Heart left ventricle (tissue), 16 donors: ENCODE data around the gene DNAJC7. TPM values are rescaled to one million over a fixed set of nuclear protein-coding genes. Genes with fewer than 3 reads are reported as not detected.
A peak's percentile ranks its signal among the peaks of the same experiment; 100 is the strongest.

Experiments
- ATAC-seq, 4 donors: fragments of 200-7000 bp; cut with Tn5 transposase; one replicate each; pipeline ENCODE4 v1.9.1; 2020 to 2022; ENCODE audit warnings: moderate library complexity in 4 of 4, mild to moderate bottlenecking in 3 of 4, moderate number of reproducible peaks in 1 of 4
- DNase-seq, 5 donors: peaks; one replicate each; pipeline ENCODE4 v3.0.0-alpha.2; 2020
- H3K27ac ChIP-seq, 12 donors: fragments of 200-600 bp; sonication (generic) in 4 of 12; one replicate each; pipeline versions ENCODE4 v1.5.0 to v1.8.0; 2016 to 2022; ENCODE audit warnings: mild to moderate bottlenecking in 2 of 12
- H3K27me3 ChIP-seq, 9 donors: fragments of 200-600 bp; sonication (generic) in 2 of 9; one replicate each; pipeline versions ENCODE4 v1.5.1 to v1.8.0; 2016 to 2022; ENCODE audit warnings: mild to moderate bottlenecking in 3 of 9
- H3K36me3 ChIP-seq, 9 donors: fragments of 200-600 bp; sonication (generic) in 2 of 9; one replicate each; pipeline versions ENCODE4 v1.5.0 to v1.8.0; 2018 to 2022; ENCODE audit warnings: mild to moderate bottlenecking in 2 of 9
- H3K4me1 ChIP-seq, 12 donors: fragments of 200-600 bp; sonication (generic) in 4 of 12; one replicate each; pipeline versions ENCODE4 v1.5.0 to v1.8.0; 2016 to 2022; ENCODE audit warnings: mild to moderate bottlenecking in 3 of 12
- H3K4me3 ChIP-seq, 12 donors: fragments of 200-600 bp; sonication (generic) in 4 of 12; one replicate each; pipeline versions ENCODE4 v1.5.0 to v1.8.0; 2017 to 2022; ENCODE audit warnings: mild to moderate bottlenecking in 9 of 12, moderate library complexity in 4 of 12
- H3K9me3 ChIP-seq, 12 donors: fragments of 200-600 bp; sonication (generic) in 4 of 12; one replicate each; pipeline versions ENCODE4 v1.5.0 to v1.8.0; 2016 to 2022; ENCODE audit warnings: mild to moderate bottlenecking in 1 of 12
- POLR2A ChIP-seq, 2 donors: fragments of 450-650 bp; IDR thresholded peaks; one replicate each; pipeline ENCODE4 v1.6.1; 2017; ENCODE audit warnings: antibody characterized with exemption in 2 of 2, mild to moderate bottlenecking in 2 of 2, moderate library complexity in 2 of 2
- WGBS, 4 donors: extraction: QIAGEN DNeasy Blood & Tissue Kit in 2 of 4; methylation state at CpG; one replicate each; pipeline versions ENCODE4 v1.1.5 to v1.1.7; 2013 to 2018; 5-methylcytosine and 5-hydroxymethylcytosine counted together
- intact Hi-C, 10 donors: fragments of 100-400 bp; cut with DNase I; formaldehyde crosslinking; loops; one replicate each; pipeline versions ENCODE4 v1.11.1 to v1.14.2; 2022
- polyA plus RNA-seq, 2 donors: library from polyadenylated mRNA; stranded (reverse); fragments of 200-250 nt; gene quantifications; one replicate each; pipeline ENCODE4 v1.2.3, GENCODE V29; 2013
- total RNA-seq, 9 donors: library from RNA; depleted of rRNA in 2 of 9; stranded (reverse); fragments of >200 nt in 2 of 9; fragmentation: NEBNext Ultra II Directional in 3 of 9; extraction: Animal tissue kit (Norgen Biotek cat#: 25700) in 3 of 9; gene quantifications; one replicate each; pipeline versions ENCODE4 v1.1.0 to v1.2.4, GENCODE V29; 2016 to 2023
- TF ChIP-seq, protein P1 (sequence below), 12 donors: fragments of 200-600 bp; sonication (generic) in 4 of 12; IDR thresholded peaks; one replicate each; pipeline versions ENCODE4 v1.5.0 to v1.8.0; 2018 to 2022; ENCODE audit warnings: antibody characterized with exemption in 12 of 12, mild to moderate bottlenecking in 5 of 12
- donor health status: ischemic (EF 13 %, LVEDD 7.1; RV severe dilation, severe dysfunction).
- donor health status: healthy with polysubstance abuse.
- donor health status: DM: no; HTN: yes; CAD: no.
- donor health status: DM: no; HTN: no; CAD: no.
- donor health status: ischemic (EF 25% LVEDD 6.9; RV normal size, moderate dysfunction).
- donor health status: ischemic (EF 25% LVEDD 5.7; RV mildly dilated, moderate dysfunction).
- donor health status: healthy.
- donor health status: DM: yes; HTN: yes; CAD: no.
- donor health status: ischemic (EF 35%, LVEDD 5.7; RV mildly dilated, moderate dysfunction).
- donor health status: nonischemic (EF 11% LVEDD 7.7; RV severe dilation, severe dysfunction).
- donor health status: DM: yes; HTN: yes; CAD: no.
- donor health status: PGD.
- donor health status: ischemic (EF 29% LVEDD 5.4; RV normal size, mild dysfunction).
- donor health status: nonischemic (EF 23%, LVEDD 6.1; RV moderate dilation, normal function).

The DNAJC7 gene
- total and polyA plus RNA-seq, 11 donors, result 42.5 to 103 (median 74.7) TPM

DNA sequence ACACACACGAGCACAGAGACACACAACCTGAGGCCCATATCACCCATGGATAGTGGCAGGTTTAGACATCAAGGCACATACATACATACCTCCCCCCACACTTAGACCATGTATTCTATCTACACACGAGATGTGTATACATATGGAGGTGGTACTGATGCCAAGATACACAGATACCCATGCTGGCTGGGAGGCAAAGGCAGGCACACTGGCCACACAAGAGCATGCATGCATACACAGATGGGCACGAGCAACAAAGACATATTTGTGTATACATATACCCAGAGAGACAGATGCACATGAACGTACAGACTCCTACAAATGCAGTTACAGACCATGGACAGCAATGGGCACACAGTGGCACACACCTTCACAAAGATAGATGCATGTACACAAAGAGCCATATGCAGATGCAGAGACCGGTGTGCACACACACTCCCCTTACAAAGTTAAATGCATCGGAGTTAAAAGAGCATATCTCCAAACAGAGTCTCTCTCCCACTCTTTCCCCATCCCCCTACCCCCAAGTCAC lies 35.2 kb upstream of the DNAJC7 start:
- Histone ChIP-seq H3K36me3 (no peaks in the 10 kb centered on the region), H3K4me3 (no peak overlapping the region), H3K27ac (no peak overlapping the region), H3K27me3 (peaks cover 0 to 39% (median 6%) of the 10 kb centered on the region in 9 donors), H3K4me1 (peaks cover 0 to 13% (median 6%) of the 10 kb centered on the region in 12 donors), H3K9me3 (no peaks in the 10 kb centered on the region)
- TF ChIP-seq, protein P1, sequence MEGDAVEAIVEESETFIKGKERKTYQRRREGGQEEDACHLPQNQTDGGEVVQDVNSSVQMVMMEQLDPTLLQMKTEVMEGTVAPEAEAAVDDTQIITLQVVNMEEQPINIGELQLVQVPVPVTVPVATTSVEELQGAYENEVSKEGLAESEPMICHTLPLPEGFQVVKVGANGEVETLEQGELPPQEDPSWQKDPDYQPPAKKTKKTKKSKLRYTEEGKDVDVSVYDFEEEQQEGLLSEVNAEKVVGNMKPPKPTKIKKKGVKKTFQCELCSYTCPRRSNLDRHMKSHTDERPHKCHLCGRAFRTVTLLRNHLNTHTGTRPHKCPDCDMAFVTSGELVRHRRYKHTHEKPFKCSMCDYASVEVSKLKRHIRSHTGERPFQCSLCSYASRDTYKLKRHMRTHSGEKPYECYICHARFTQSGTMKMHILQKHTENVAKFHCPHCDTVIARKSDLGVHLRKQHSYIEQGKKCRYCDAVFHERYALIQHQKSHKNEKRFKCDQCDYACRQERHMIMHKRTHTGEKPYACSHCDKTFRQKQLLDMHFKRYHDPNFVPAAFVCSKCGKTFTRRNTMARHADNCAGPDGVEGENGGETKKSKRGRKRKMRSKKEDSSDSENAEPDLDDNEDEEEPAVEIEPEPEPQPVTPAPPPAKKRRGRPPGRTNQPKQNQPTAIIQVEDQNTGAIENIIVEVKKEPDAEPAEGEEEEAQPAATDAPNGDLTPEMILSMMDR (IDR thresholded peaks at IDR 0.05), result no peak
- no peak for TF ChIP-seq POLR2A (IDR thresholded peaks at IDR 0.05)
- WGBS, 4 donors, result 75 to 79% (median 78%) methylated on average over 6 of the region's 6 CpGs
- ATAC-seq (no peak), DNase-seq (no peak)
- intact Hi-C loops, result no loop called here

DNA sequence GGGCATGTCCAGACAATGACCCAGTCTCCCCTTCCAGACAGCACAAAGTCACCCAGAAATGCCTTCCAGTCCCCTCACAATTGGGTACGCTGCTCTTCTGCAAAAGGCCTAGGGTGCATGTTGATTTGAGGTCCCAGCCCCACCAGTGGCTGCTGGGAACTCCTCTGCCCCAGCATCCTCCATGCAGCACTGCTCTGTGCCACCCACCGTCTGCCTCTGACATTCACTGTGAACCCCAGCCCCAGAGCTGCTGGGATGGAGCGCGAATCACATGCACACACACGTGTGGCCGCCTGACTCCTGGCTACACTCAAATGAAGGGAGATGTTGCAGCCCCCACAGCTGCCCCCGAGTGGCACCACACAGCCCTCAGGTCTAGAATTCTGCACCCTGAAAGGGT lies 34.4 kb upstream of the DNAJC7 start:
- no peak for TF ChIP-seq POLR2A (IDR thresholded peaks at IDR 0.05)
- TF ChIP-seq, protein P1 (IDR thresholded peaks at IDR 0.05), result no peak
- Histone ChIP-seq H3K27ac (no peak overlapping the region), H3K27me3 (peaks cover 0 to 39% (median 6%) of the 10 kb centered on the region in 9 donors), H3K36me3 (no peaks in the 10 kb centered on the region), H3K4me1 (peaks cover 0 to 13% (median 6%) of the 10 kb centered on the region in 12 donors), H3K9me3 (no peaks in the 10 kb centered on the region), H3K4me3 (no peak overlapping the region)
- WGBS, 4 donors, result 89 to 94% (median 91%) methylated on average over 6 to 7 of the region's 7 CpGs
- no peak for ATAC-seq
- intact Hi-C loops, result no loop called here
- DNase-seq, result no peak

DNA sequence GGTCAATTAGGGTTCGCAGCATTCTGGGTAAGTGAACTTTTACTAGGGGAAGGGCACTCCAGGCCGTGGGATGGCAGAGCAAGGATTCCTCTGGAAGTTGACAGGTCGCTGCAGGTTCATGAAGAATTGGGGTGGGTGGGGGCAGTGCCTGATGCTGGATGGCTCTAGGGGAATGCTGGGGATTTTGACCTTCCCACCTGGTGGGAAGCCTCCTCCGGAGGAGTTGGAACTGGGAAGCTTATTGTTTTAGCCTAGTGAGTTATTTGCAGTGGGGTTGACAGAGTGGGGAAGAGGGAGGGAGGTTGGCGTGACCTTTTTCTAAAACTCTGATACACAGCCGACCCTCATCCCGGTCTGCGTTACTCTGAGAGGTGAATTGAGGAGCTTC lies 33.8 kb upstream of the DNAJC7 start:
- WGBS, 4 donors, result 60 to 65% (median 61%) methylated on average over 8 of the region's 8 CpGs
- Histone ChIP-seq H3K9me3 (no peaks in the 10 kb centered on the region), H3K36me3 (no peaks in the 10 kb centered on the region), H3K27me3 (peaks cover 0 to 38% (median 6%) of the 10 kb centered on the region in 9 donors), H3K4me3 (peak overlapping the region; percentile 52 to 86 (median 74)), H3K4me1 (peaks cover 0 to 13% (median 6%) of the 10 kb centered on the region in 12 donors), H3K27ac (no peak overlapping the region)
- peak in 1 of 4 donors; percentile 10 for ATAC-seq
- no peak for DNase-seq
- intact Hi-C loops, result no loop called here
- TF ChIP-seq POLR2A (IDR thresholded peaks at IDR 0.05), result no peak
- TF ChIP-seq, protein P1 (IDR thresholded peaks at IDR 0.05), result no peak

DNA sequence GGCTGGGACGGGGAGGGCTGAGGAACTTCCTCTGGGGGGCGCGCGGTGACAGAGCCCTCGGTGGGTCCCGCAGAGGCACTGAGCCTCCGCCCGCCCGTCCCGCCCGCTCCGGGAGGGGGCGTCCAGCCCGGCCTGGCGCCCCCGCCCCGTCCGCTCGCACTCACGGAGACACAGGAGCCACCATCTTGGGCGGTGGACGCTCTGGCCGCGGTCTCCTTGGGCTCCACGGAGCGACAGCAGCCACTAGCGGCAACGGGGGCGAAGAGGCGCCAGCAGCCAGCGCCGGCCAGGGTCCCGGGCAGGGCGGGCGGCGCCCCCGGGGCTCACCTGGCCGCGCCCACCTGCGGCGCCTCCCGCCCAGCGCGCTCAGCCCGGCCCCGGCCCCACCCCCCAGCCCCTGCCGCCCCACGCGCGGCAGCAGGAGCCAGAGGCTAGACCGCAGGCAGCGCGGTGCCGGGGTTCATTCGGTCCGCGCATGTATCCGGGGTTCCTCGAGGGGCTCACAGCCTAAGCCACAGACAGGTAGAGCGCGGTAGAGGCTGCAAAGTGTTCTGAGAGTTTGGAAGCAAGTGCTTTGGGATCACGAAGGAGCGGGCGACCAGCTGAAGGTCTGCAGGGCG lies 33.3 kb upstream of the DNAJC7 start, which contains the start of gene C17orf113:
Gene C17orf113 (minus strand): TSS at position 209 of the 620 bp plus-strand sequence. CDS start 7,225 bp downstream, outside the sequence.
- intact Hi-C loops, result no loop called here
- Histone ChIP-seq H3K9me3 (no peaks in the 10 kb centered on the region), H3K27me3 (peaks cover 0 to 33% (median 6%) of the 10 kb centered on the region in 9 donors), H3K4me3 (peak within 1 kb of the TSS; percentile 52 to 86 (median 74)), H3K4me1 (peaks cover 0 to 13% (median 6%) of the 10 kb centered on the region in 12 donors), H3K27ac (peak within 1 kb of the TSS in 4 of 12 donors; percentile 30 to 56 (median 50)), H3K36me3 (no peaks in the 10 kb centered on the region)
- DNase-seq (peak; percentile 39 to 80 (median 63)), ATAC-seq (peak; percentile 47 to 88 (median 78))
- TF ChIP-seq, protein P1 (IDR thresholded peaks at IDR 0.05), result peak; percentile 11 to 56 (median 33)
- no peak for TF ChIP-seq POLR2A (IDR thresholded peaks at IDR 0.05)
- WGBS, 4 donors, result 1 to 7% (median 1%) methylated on average over 14 to 65 of the region's 65 CpGs
